HL-60/S4 treated with retinoic acid at 250 ng/mL for 4 days and 3 days (cell line): ENCODE data around the gene GAL3ST3.
"Not testable (repeated sequence)": the region's sequence is repeated elsewhere in the genome, so short reads cannot be mapped to it uniquely, and the experiment has no call there.

Experiments
- in situ Hi-C: fragments of 300-500 bp; cut with MboI; formaldehyde crosslinking; loops from 2 replicates; pipeline ENCODE4 v1.7.0; 2022; ENCODE audit warnings: low sequenced_read_pairs

The GAL3ST3 gene

DNA sequence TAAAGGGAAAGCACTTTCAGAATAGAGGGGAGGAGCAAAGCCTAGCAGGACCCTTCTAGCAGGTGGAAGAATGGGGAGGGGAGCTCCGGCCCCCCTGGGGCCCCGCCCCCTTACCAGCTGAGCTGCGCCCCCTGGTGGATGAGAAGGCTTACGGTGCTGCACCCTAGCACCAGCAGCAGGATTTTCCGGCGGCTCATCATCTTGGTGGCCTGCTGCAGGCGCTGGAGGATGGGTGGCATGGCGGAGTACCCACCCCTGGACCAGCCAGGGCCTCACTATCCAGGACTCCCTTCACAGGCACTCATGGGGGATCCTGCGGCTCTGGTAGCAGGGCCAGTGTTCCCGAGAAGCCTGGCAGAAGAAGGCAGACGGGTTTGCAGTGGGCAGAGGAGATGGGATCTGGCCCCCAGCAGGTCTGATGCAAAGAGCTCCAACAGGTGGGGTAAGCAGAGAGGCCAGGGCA lies 3.8 kb downstream of the GAL3ST3 start:
- in situ Hi-C loops: no loop called here

DNA sequence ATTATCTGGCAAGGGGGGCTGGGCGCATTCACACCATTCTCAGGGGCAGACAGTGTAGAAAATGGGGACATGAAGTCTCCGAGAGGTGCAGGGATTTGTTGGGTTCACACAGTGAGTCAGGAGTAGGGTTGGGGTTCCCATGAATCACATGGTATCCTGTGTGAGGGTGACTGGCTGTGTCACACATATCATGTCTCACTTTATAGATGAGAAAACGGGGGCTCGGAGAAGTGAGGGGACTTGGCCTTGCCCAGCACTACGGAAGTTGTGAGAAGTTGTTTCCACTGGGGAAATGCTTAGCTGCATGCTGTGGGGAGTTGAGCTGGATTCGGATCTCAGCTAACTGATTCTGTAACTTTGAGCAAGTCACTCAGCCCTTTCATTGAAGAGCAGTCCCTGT lies 4.2 kb downstream of the GAL3ST3 start:
- in situ Hi-C loops: no loop called here

DNA sequence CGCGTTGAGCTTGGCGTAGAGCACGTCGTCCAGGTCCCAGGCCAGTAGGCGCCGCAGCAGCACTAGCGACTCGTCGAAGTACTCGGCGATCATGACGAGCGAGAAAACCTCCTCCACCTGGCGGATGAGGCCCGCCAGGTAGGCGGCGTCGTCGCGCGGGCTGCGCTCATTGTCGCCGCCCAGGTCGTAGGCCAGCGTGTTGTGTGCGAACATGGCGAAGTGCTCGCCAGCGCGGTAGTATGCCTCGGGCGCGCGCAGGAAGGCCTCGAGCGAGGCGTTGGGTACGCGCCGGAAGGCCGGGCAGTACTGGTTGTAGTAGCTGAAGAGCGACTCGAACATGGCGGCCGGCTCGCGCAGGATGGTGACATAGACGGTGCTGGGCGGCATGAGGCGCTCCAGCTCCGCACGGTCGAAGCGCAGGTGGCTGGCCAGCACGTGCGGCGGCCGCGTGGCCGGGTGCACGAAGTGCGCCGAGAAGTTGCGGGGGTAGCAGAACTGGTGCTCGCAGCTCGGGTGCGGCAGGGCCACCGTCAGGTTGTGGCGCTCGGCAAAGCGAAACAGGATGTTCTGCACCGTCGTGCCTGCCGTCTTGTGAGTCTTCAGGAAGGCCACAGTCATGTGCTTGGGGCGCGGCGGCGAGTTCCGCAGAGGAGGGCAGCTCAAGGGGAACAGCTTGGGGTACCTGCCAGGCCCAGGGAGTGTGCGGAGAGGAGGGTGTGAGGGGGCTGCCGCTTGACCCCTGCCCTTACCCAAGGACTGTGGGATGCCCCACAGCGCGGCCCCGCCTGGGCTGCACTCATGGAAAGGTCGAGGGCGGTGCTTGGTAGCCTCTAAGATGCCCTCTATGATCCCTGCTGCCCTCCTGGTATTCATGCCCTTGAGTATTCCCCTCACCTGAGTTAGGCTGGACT lies 5.7 kb downstream of the GAL3ST3 start:
- in situ Hi-C loops: no loop called here

DNA sequence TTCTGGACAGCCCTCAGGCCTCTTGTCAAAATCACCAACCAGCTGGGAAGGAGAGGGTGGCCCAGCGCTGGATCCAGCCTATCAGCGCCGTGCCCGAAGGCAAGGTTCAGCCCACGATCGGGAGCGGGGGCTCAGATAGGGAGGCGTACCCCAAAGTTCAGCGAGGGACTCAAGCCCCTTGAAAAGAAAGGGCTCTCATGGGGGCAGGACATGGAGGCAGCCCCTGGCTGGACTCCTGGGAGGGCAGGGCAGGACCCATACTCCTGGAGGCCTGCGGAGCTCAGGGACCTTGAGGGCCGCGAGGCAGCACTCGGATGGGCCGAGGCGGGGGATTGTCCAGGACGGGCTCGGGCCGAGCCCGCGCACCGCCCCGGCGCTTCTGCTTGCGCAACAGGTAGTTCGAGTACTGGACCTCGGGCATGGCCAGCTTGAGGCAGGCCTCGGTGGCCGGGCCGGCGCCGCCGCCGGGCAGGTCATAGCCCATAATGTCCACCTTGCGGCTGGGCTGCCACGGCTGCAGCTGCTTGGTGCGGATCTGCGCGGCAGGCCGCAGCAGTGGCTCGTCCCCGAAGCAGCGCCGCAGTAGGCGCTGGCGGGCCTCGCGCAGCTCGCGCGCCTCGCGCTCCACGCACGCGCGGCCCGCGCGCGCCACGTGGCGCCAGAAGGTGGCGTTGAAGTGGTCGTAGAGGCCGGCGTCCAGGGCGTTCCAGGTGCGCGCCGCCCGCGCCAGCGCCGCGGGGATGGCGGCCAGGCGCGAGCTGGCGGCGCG lies 6.5 kb downstream of the GAL3ST3 start:
- in situ Hi-C loops: no loop called here

DNA sequence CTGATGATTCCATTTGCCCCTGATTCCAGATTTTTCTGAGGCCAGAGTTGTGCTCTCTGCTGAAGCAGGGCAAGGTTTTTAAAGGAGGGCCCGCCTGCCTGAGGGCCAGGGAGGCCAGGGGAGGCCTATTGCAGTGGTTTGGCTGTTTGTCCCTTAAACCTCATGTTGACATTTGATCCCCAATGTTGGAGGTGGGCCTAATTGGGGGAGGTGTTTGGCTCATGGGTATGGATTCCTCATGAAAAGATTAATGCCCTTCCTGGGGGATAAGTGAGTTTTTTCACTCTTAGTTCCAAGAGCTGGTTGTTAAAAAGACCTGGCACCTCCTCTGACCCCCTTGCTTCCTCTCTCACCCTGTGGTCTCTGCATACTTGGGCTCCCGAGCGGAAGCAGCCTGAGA lies 9.2 kb downstream of the GAL3ST3 start:
- in situ Hi-C loops: no loop called here

DNA sequence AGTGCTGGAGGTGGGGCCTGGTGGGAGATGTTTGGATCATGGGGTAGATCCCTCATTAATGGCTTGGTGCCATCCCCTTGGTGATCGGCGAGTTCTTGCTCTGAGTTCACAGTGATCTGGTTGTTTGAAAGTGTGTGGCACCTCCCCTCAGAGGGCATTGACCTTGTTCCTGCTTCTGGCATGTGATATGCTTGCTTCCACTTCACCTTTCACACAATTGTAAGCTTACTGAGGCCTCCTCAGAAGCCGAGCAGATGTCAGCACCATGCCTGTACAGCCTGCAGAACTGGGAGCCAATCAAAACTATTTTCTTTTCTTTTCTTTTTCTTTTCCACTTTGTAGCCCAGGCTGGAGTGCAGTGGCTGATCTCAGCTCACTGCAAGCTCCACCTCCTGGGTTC lies 11.6 kb downstream of the GAL3ST3 start:
- in situ Hi-C loops: no loop called here

DNA sequence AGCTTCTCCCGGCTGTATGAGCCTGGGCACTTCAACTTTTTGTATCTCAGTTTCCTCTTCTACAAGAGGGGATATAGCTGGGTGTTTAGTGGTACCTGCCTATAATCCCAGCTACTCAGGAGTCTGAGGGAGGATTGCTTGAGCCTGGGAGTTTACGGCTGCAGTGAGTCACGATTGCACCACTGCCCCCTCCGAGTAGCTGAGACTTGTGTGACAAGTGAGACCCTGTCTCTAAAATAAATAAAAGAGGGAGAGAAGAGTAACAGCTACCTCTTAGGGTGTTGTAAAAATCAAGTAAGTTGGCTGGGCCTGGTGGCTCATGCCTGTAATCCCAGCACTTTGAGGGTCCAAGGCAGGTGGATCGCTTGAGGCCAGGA lies 12.6 kb downstream of the GAL3ST3 start:
- in situ Hi-C loops: no loop called here

DNA sequence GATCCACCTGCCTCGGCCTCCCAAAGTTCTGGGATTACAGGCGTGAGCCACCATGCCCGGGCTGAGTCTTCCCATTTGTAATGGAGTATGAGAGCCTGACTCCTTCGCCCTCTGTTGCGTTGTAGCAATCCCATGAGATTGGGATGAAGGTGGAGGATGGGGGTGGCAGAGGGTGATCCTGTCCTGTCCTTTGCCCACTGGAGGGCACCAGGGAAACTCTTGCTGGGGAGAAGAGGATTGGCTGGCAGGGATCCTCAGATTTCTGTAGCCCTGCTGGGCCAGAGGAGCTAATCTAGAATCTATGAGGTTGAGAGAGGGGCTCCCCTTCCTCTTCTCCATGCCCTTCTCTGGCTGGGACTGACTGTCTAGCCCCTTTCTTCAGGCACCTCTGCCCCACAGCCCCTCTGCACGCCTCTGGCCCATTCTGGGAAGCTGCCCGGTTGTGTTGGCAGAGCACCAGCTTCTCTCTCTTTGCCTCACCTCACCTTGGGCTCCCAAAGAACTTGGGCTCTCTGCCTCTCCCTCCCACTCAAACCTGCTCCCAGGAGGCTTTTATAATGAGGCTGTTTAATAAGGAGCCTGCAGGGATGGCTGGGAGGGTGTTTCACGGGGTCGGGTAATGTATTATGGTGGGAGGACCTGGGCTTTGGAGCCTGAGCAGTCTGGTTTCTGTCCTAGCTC lies 13.2 kb downstream of the GAL3ST3 start:
- in situ Hi-C loops: no loop called here

DNA sequence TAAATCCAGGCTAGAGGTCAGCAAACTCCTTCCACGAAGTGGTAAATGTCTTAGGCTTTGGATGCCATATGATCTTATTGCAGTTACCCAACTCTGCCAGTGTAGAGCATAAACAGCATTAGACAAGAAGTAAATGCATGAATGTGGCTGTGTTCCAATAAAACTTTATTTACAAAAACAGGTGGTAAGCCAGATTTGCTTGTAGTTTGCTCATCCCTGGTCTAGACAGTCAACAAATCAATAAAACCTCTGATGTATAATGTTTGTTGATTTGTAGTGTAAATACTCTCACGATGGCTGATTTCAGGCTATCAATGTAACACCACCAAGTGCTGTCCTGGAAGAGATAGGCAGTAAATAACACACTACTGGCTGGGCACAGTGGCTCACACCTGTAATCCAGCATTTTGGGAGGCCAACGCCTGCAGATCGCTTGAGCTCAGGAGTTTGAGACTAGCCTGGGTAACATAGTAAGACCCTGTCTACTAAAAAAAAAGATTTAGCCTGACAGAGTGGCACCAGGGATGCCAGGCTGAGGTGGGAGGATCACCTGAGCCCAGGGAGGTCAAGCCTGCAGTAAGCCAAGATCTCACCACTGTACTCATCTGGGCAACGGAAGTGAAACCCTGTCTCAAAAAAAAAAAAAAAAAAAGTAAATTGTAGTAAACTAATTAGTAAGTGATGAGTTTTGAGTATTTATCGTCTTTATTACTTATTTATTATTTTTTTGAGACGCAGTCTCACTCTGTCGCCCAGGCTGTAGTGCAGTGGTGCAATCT lies 15.8 kb downstream of the GAL3ST3 start:
- in situ Hi-C loops: no loop called here

DNA sequence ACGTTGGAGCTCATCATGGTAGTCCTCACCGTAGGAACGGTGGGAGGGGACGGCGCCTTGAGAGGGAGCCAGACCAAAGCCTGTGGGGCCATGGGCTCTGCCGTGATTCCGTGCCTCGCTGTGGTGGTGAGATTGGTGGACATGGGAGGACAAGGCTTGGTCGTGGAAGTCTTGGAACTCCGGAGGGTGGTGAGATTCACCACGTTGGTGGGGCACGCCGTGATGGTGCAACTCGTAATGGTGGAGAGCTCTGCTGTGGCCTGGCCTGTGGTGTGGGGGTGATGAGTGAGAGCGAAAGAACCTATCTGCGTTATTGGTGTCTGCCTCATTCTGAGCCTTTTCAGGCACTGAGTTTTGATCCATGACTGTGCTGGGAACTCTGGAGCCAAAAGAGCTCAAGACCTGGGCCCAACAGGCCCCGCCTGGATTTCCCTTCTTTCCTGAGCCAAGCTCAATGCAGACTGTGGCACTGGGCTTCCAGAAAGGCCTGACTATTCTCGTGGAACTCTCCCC lies 22.9 kb downstream of the GAL3ST3 start, which contains the start of gene CATSPER1:
Gene CATSPER1, minus strand, starts transcription at position 463 of the 513 bp plus-strand sequence. Its CDS starts 100 bp downstream, at position 363.
- in situ Hi-C loops: no loop called here

DNA sequence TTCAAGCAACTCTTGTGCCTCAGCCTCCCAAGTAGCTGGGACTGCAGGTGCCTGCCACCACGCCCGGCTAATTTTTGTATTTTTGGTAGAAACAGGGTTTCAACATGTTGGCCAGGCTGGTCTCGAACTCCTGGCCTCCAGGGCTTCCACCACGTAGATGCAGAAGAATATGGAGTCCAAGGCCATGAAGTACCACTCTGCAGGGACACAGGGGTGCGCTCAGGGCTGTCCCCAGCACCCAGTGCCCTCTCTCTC lies 25.8 kb downstream of the GAL3ST3 start:
- in situ Hi-C loops: not testable (repeated sequence)

DNA sequence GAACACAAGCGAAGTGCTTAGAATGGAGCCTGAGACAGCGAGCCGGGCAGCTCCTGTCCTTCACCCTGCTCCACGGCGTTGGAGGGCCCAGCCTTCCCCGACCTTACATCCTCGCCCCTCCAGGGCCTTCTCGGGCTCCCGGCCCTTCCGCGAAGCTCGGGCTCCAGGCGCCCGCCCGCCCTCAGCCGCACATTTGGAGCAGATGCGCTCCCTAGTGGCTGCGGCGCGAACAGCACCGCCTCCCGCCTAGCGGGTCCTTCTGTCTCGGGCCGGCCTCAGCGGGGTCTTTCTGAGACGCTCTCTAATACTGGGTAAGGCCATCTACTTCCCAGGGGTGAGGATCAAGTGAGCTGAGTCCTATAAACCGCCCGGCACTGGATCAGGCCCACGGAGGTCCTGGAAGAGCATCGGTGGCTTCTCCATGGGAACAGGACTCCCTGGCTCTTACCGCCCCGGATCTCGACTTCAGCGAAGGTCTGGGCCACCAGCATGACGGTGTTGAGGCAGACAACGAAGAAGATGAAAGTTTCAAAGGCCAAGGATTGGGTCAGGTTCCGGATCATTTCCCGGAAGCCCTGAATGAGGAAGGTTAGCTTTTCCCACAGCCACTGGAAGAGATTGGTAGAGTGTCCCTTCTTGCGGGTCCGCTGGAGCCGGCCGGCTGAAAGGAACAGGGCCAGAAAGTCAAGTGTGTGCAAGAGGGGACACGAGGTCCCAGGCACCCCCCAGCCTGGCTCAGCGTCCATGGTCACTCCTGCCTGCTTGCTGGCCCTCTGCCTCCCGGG lies 26.4 kb downstream of the GAL3ST3 start:
- in situ Hi-C loops: no loop called here

DNA sequence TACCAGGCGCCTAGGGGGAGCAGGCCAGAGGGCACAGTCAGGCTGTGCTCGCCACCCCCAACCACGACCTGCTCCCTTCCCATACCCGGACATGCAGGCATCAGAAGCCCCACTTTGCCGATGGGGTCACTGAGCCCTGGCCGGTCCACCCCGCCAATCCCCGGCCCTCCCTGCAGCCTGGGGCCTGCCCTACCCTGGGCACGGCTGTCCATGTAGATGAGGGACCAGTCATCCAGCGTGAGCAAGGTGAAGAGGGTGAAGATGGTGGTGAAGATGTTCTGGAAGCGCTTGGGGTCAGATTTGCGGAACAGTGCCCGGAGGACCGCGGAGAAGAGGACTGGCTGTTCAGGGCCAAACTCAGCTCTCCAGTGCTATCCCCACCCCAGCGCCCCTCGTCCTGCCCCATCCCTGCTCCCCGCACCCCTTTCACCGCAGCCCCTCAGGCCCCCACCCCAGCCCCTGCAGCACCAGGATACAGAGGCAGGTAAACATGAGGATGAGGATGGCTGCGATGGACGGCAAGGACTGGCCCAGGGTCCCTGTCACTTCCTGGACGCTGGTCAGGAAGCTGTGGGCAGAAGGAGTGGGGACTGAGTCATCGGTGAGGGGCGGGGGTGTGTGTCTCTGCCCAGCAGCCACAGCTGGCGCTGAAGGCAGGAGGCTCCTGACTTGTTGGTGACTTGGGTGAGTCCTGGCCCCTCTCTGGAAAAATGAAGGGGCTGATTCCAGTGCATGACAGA lies 28.2 kb downstream of the GAL3ST3 start:
- in situ Hi-C loops: no loop called here

DNA sequence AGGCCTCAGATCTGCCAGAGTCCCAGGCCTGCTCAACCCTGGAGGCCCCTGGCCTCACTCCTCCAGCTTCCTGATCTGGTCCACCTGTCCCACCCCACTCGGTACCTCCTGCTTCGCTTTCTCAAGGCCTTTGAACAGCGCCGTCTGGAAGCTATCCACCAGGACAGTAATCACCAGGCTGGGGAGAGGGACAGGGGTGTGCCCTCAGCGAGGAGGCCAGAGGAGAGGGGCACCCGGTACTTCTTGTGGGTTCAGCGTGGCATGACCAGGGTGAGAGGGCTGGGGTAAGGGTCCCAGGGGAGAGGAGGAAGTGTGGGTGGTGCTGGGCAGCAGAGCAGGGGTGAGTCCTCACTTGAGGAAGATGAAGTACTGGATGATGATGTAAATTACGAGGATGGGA lies 28.7 kb downstream of the GAL3ST3 start:
- in situ Hi-C loops: no loop called here

DNA sequence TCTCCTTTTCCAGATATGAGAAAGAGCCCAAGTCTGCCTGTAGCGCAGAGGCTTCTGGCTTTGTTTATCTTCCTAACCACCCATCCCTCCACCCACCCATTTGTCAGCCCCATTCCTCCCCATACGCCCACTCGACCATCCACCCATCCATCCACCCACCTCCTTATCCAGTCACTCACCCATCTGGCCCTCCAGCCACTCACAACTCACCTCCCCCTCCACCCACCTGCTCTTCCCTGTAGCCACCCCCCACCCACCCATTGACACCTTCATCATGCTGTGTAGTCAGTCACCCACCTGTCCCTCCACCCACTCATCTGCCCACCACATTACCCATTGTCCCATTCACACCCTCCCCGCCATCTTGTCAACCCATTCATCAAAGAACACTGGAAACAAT lies 31.6 kb downstream of the GAL3ST3 start:
- in situ Hi-C loops: no loop called here

DNA sequence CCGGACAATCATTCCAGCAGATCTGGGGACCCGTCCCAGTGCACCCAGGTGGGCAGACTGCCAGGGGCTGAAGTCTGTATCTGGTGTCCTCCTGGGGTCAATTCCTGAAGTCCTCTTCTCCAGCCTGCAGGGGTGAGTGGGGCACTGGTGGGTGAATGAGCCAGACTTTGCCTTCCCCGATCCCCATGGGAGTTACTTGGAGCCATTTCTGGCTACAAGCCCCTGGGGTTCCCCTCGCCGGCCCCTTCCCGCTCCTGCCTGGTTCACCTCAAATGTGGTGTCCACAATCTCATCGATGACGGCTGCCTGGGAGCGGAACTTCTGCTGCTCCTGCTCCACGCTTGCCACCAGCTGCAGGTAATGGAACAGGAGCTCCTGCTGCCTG lies 32.2 kb downstream of the GAL3ST3 start:
- in situ Hi-C loops: no loop called here

DNA sequence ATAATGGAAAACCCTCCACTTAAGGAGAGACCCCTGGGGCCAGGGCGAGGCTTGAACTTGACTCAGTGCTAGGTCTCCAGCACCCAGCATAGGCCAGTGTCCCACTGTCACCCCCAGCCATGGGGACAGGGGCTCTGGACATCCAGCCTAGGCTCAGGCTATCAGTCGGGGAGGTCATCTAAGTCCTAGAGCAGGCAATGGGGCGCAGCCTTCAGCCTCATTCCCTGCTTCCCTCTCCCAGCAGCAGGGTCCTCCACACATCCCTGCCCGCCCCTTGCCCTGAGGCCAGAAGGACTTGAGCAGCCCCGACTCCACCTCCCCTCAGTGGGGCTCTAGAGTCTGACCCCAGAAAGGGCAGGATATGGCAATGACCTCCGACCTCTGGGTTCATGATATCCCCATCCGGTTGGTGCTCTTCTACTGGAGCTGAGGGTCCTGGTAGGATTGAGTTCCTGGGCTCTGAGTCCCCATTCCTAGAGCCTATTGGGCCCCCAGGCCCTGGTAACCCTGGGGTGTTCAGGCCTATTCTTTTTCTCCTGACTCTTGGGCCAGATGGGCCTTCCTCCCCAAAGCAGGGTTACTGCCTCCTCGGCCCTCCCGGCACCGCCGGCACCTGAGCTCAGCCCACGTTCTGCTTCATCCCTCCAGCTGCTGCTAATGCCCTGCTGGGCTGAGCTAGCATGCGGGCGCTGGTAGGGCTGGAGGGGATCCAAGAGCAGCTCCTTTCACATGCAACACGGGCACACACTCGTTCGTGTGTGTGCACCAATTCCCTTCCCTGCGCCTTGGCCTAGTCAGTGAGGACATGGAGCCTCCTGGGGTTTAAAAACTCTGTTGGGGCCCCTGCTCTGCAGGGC lies 32.8 kb downstream of the GAL3ST3 start:
- in situ Hi-C loops: no loop called here

DNA sequence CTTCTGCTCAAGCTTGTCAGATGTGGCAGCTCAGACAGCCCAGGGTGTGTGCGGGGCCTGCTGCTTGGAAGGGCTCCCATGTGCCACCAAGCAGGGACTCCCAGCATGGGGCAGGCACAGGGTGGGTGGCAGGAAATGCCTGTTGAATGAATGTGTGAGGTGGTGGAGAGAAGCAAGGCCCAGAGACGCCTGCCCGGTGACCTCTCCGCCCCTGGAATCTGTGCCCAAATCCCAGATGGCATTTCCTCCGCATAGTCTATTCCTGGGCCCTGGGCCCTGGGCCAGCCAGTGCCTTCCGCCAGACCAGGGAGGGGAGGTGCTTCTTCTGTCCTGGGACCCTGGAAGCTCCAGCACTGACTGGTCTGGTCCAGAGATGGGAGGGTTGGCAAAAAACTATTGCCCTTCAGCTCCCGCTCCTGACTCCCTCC lies 33.5 kb downstream of the GAL3ST3 start:
- in situ Hi-C loops: no loop called here
